HCT116 (cell line): ENCODE data around the gene HSD17B1. TPM values are rescaled to one million over a fixed set of nuclear protein-coding genes. Genes with fewer than 3 reads are reported as not detected.

Experiments used
- ATAC-seq: fragments of 200-7000 bp; cut with Tn5 transposase; 2 replicates; pipeline ENCODE4 v1.9.1; 2020; ENCODE audit warnings: mild to moderate bottlenecking, moderate library complexity
- BruUV-seq: library from RNA; stranded (reverse); fragments of 400-500 nt; replicated peaks from 2 replicates; lab custom pipeline; 2021; lab: Mats Ljungman, UMichigan
- CTCF ChIA-PET: fragments of 300-600 bp; sonication (Branson Sonifier 250); formaldehyde crosslinking; loops from one replicate; lab custom pipeline; 2021; ENCODE audit warnings: antibody characterized with exemption; lab: Charles Lee
- POLR2A ChIA-PET: fragments of 300-600, 350-600 bp; sonication (Branson Sonifier 250); formaldehyde crosslinking; loops from one replicate; lab custom pipeline; 2021; ENCODE audit warnings: antibody characterized with exemption; lab: Charles Lee
- RAD21 ChIA-PET, 2 experiments: fragments of 300-600 bp; sonication (Branson Sonifier 250); formaldehyde crosslinking; loops; one replicate each; lab custom pipeline; 2023; ENCODE audit warnings: low total read pairs in 2 of 2; ENCODE audit not compliant: uncharacterized antibody in 2 of 2, unreplicated experiment in 2 of 2, low non-redundant PET in 1 of 2; lab: Charles Lee
- DNase-seq: peaks from one replicate; pipeline ENCODE4 v3.0.0-alpha.2; 2010; ENCODE audit warnings: low read depth, low spot score
- H2AFZ ChIP-seq: fragments of 200-600 bp; shearing (Covaris generic), sonication (generic); 2 replicates; pipeline ENCODE4 v1.6.1; 2017; ENCODE audit warnings: low read depth, mixed run types, mixed read lengths, antibody characterized with exemption, low read length; ENCODE audit not compliant: poor library complexity, severe bottlenecking
- H3K27ac ChIP-seq: 2 replicates; pipeline ENCODE4 v1.5.1; 2012; ENCODE audit warnings: low read depth, low read length
- H3K27me3 ChIP-seq: fragments of 200-600 bp; sonication (generic); 2 replicates; pipeline ENCODE4 v1.6.1; 2016; ENCODE audit warnings: mixed run types, low read length, mixed read lengths; ENCODE audit not compliant: insufficient read depth
- H3K36me3 ChIP-seq, 2 experiments: fragments of 200-500 bp in 1 of 2; fragments of 200-600 bp in 1 of 2; sonication (Bioruptor generic) in 1 of 2; sonication (generic) in 1 of 2; 2 replicates each; pipeline versions ENCODE4 v1.5.1 to v1.6.1; 2014 to 2016; ENCODE audit warnings: low read length in 2 of 2, inconsistent platforms in 1 of 2, mixed read lengths in 1 of 2, mixed run types in 1 of 2; ENCODE audit not compliant: insufficient read depth in 2 of 2, control insufficient read depth in 1 of 2
- H3K4me1 ChIP-seq, 2 experiments: fragments of 200-600 bp in 1 of 2; sonication (generic) in 1 of 2; 2 replicates each; pipeline versions ENCODE4 v1.5.1 to v1.6.1; 2012 to 2017; ENCODE audit warnings: low read length in 2 of 2, inconsistent platforms in 1 of 2, mild to moderate bottlenecking in 1 of 2, mixed read lengths in 1 of 2, mixed run types in 1 of 2, moderate library complexity in 1 of 2; ENCODE audit not compliant: insufficient read depth in 2 of 2, control insufficient read depth in 1 of 2
- H3K4me2 ChIP-seq: fragments of 200-600 bp; sonication (generic); 2 replicates; pipeline ENCODE4 v1.6.1; 2017; ENCODE audit warnings: mixed run types, low read length, mixed read lengths
- H3K4me3 ChIP-seq, 2 experiments: fragments of 200-600 bp in 1 of 2; sonication (generic) in 1 of 2; replicated peaks in 1 of 2; 2 replicates each; pipeline ENCODE4 v1.5.1; 2011 to 2016; ENCODE audit warnings: low read length in 2 of 2, control low read depth in 1 of 2, low read depth in 1 of 2, mild to moderate bottlenecking in 1 of 2, mixed read lengths in 1 of 2, mixed run types in 1 of 2
- H3K79me2 ChIP-seq: fragments of 200-600 bp; sonication (generic); 2 replicates; pipeline ENCODE4 v1.6.1; 2017; ENCODE audit warnings: mild to moderate bottlenecking, mixed run types, low read length, moderate library complexity, mixed read lengths; ENCODE audit not compliant: insufficient read depth
- H3K9ac ChIP-seq: fragments of 200-600 bp; sonication (generic); 2 replicates; pipeline ENCODE4 v1.6.1; 2016; ENCODE audit warnings: low read length, mixed read lengths
- H3K9me2 ChIP-seq: fragments of 200-600 bp; sonication (generic), shearing (Covaris generic); 2 replicates; pipeline ENCODE4 v1.6.1; 2017; ENCODE audit warnings: mixed run types, mild to moderate bottlenecking, moderate library complexity; ENCODE audit not compliant: insufficient read depth
- H3K9me3 ChIP-seq, 2 experiments: fragments of 200-500 bp in 1 of 2; fragments of 200-600 bp in 1 of 2; sonication (Bioruptor generic) in 1 of 2; sonication (generic) in 1 of 2; 2 replicates each; pipeline ENCODE4 v1.6.1; 2014 to 2017; ENCODE audit warnings: low read length in 2 of 2, mixed read lengths in 2 of 2, inconsistent platforms in 1 of 2, low read depth in 1 of 2, mild to moderate bottlenecking in 1 of 2, mixed run types in 1 of 2, moderate library complexity in 1 of 2; ENCODE audit not compliant: control insufficient read depth in 1 of 2, insufficient read depth in 1 of 2
- H4K20me1 ChIP-seq: fragments of 200-600 bp; sonication (generic), shearing (Covaris generic); 2 replicates; pipeline ENCODE4 v1.6.1; 2017; ENCODE audit warnings: mixed run types, mild to moderate bottlenecking, moderate library complexity; ENCODE audit not compliant: insufficient read depth
- JUND ChIP-seq: IDR thresholded peaks from 2 replicates; pipeline ENCODE4 v1.6.1; 2012
- RAD21 ChIP-seq: IDR thresholded peaks from 2 replicates; pipeline ENCODE4 v1.6.1; 2012; ENCODE audit warnings: low read depth, mild to moderate bottlenecking
- SIN3A ChIP-seq: IDR thresholded peaks from 2 replicates; pipeline ENCODE4 v1.6.1; 2012; ENCODE audit warnings: low read depth
- intact Hi-C: fragments of 100-400 bp; cut with micrococcal nuclease; formaldehyde crosslinking; loops from 2 replicates; pipeline ENCODE4 v1.10.0; 2022
- total RNA-seq: library from RNA; stranded (reverse); gene quantifications from one replicate; pipeline ENCODE4 v1.2.1, GENCODE V29; 2021; ENCODE audit not compliant: unreplicated experiment
- TF ChIP-seq, protein P1 (sequence below): IDR thresholded peaks from 2 replicates; pipeline ENCODE4 v1.6.1; 2012; ENCODE audit warnings: low read depth

HSD17B1 gene
- total RNA-seq, 1 experiment from 2014 or later = 1.4 TPM

- no TSS peak for BruUV-seq
- Histone ChIP-seq H3K27me3 (no peaks in the 10 kb centered on the region), H4K20me1 (no peaks in the 10 kb centered on the region), H3K9me2 (no peaks in the 10 kb centered on the region), H3K4me3 (no peak overlapping the region), H3K4me1 (no peaks in the 10 kb centered on the region), H3K9ac (no peak overlapping the region), H2AFZ (no peak overlapping the region), H3K9me3 (no peaks in the 10 kb centered on the region), H3K27ac (no peak overlapping the region), H3K36me3 (peaks cover 23 to 34% of the 10 kb centered on the region in 2 experiments; a peak in 3 of 4 replicates), H3K79me2 (no peaks in the 10 kb centered on the region), H3K4me2 (no peak overlapping the region)
- ATAC-seq = no peak
- DNase-seq = no peak
- intact Hi-C loops = no loop called here
- TF ChIP-seq, protein P1, sequence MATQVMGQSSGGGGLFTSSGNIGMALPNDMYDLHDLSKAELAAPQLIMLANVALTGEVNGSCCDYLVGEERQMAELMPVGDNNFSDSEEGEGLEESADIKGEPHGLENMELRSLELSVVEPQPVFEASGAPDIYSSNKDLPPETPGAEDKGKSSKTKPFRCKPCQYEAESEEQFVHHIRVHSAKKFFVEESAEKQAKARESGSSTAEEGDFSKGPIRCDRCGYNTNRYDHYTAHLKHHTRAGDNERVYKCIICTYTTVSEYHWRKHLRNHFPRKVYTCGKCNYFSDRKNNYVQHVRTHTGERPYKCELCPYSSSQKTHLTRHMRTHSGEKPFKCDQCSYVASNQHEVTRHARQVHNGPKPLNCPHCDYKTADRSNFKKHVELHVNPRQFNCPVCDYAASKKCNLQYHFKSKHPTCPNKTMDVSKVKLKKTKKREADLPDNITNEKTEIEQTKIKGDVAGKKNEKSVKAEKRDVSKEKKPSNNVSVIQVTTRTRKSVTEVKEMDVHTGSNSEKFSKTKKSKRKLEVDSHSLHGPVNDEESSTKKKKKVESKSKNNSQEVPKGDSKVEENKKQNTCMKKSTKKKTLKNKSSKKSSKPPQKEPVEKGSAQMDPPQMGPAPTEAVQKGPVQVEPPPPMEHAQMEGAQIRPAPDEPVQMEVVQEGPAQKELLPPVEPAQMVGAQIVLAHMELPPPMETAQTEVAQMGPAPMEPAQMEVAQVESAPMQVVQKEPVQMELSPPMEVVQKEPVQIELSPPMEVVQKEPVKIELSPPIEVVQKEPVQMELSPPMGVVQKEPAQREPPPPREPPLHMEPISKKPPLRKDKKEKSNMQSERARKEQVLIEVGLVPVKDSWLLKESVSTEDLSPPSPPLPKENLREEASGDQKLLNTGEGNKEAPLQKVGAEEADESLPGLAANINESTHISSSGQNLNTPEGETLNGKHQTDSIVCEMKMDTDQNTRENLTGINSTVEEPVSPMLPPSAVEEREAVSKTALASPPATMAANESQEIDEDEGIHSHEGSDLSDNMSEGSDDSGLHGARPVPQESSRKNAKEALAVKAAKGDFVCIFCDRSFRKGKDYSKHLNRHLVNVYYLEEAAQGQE = no peak
- no peak for TF ChIP-seq SIN3A
- no peak for TF ChIP-seq JUND
- ChIA-PET CTCF (no interaction called here), RAD21 (no interaction called here), POLR2A (no interaction called here)
These were observed 32.2 kb downstream of the HSD17B1 start for GRCh38 chr17:42584880-42585279.

DNA sequence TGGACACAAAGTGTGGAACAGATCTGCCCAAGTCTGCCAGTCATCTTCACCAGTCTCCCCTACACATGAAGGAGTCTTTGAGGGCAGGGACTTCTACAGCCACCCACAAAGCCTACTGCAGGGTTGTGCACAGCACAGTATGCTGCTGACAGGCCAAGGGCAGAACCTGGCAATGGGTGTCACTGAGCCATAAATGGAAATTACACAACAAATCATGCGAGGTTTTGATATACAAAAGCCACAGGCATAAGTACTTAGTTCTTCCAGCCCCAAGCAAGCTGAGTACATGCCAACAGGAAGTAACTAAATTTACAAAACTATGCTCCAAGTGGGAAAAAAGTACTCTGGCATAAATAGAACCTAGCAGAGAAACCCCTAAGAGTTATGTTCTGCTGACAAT is 32.6 kb downstream of the HSD17B1 start:
- peaks cover 23 to 34% of the 10 kb centered on the region in 2 experiments; a peak in 3 of 4 replicates for H3K36me3 ChIP-seq
- intact Hi-C loops = no loop called here
- BruUV-seq = no TSS peak
- H3K4me1 ChIP-seq = no peaks in the 10 kb centered on the region
- H3K4me2 ChIP-seq = no peak overlapping the region
- no peaks in the 10 kb centered on the region for H3K79me2 ChIP-seq
- H2AFZ ChIP-seq = no peak overlapping the region
- no peak overlapping the region for H3K9ac ChIP-seq
- DNase-seq = no peak
- H3K27ac ChIP-seq = no peak overlapping the region
- H3K27me3 ChIP-seq = no peaks in the 10 kb centered on the region
- H3K9me2 ChIP-seq = no peaks in the 10 kb centered on the region
- H4K20me1 ChIP-seq = no peaks in the 10 kb centered on the region
- ChIA-PET POLR2A (no interaction called here), RAD21 (no interaction called here), CTCF (no interaction called here)
- H3K9me3 ChIP-seq = no peaks in the 10 kb centered on the region
- no peak overlapping the region for H3K4me3 ChIP-seq
- no peak for ATAC-seq
- no peak for TF ChIP-seq RAD21
